HL-60 (cell line): Measurements from ENCODE around the gene ARHGAP21.

Experiments
- CTCF ChIP-seq: IDR thresholded peaks from one replicate; pipeline ENCODE4 v1.5.1; 2011; ENCODE audit warnings: low read length, control low read depth, inconsistent platforms; ENCODE audit not compliant: insufficient read depth
- GABPA ChIP-seq: IDR thresholded peaks from 2 replicates; pipeline ENCODE4 v1.6.1; 2012; ENCODE audit warnings: low read depth
- REST ChIP-seq: IDR thresholded peaks from 2 replicates; pipeline ENCODE4 v1.6.1; 2012; ENCODE audit warnings: low read depth; ENCODE audit not compliant: insufficient replicate concordance

DNA sequence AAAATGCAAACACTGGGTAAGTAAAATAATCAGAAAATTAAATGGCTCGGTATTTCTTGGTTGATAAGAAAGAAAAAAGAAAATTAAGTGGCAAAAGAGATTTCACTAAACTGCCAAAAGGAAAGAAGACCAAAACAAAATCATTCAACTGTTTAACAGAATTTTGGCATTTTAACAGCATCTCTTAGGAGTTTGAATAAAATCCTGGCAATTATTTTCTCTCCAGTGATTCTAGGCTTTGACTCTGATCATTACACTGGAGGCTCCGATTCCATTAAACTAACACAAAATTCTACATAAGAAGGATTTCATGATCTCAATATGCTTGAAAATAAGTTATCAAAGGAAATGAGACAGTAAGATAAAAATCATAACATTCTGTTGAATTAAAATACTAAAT lies 62.3 kb downstream of the ARHGAP21 start:
- TF ChIP-seq CTCF: no peak
- TF ChIP-seq GABPA: no peak
- TF ChIP-seq REST: no peak
